Activated gamma-delta T cell treated with anti-CD3 and anti-CD28 coated beads, Interleukin-2, amount 50 U/mL, for 16 hours (primary cell): ENCODE data around the gene ERBB4.

Source experiments
- DNase-seq: peaks from one replicate; pipeline ENCODE4 v3.0.0-alpha.2; 2020; ENCODE audit warnings: low read depth

The ERBB4 gene

GRCh38 chr2:211994806-211995205, 543.8 kb downstream of the ERBB4 start:
- no peak for DNase-seq

- no peak for DNase-seq
Observed at GRCh38 chr2:211990335-211990734, 548.3 kb downstream of the ERBB4 start.

GRCh38 chr2:211986313-211986712, 552.3 kb downstream of the ERBB4 start:
- no peak for DNase-seq

GRCh38 chr2:211985393-211985792, 553.2 kb downstream of the ERBB4 start:
- DNase-seq, result no peak

- no peak for DNase-seq
Observed at GRCh38 chr2:211982162-211982561, 556.4 kb downstream of the ERBB4 start.

- DNase-seq, result no peak
Observed at GRCh38 chr2:211981451-211981850, 557.2 kb downstream of the ERBB4 start.

- DNase-seq, result no peak
Observed at GRCh38 chr2:211976076-211976475, 562.5 kb downstream of the ERBB4 start.

GRCh38 chr2:211967234-211967633, 571.4 kb downstream of the ERBB4 start:
- no peak for DNase-seq

- DNase-seq, result no peak
Observed at GRCh38 chr2:211963969-211964368, 574.6 kb downstream of the ERBB4 start.

GRCh38 chr2:211957799-211958198, 580.8 kb downstream of the ERBB4 start:
- DNase-seq, result no peak

GRCh38 chr2:211955648-211956047, 583.0 kb downstream of the ERBB4 start:
- DNase-seq, result no peak

GRCh38 chr2:211948932-211949331, 589.7 kb downstream of the ERBB4 start:
- DNase-seq, result no peak

- no peak for DNase-seq
Observed at GRCh38 chr2:211946960-211947359, 591.6 kb downstream of the ERBB4 start.

GRCh38 chr2:211944572-211944971, 594.0 kb downstream of the ERBB4 start:
- DNase-seq, result no peak

- DNase-seq, result no peak
Observed at GRCh38 chr2:211942153-211942552, 596.4 kb downstream of the ERBB4 start.

GRCh38 chr2:211941216-211941747, 597.3 kb downstream of the ERBB4 start:
- DNase-seq, result no peak

- DNase-seq, result no peak
Observed at GRCh38 chr2:211939177-211939576, 599.4 kb downstream of the ERBB4 start.

- no peak for DNase-seq
Observed at GRCh38 chr2:211934811-211935210, 603.8 kb downstream of the ERBB4 start.

GRCh38 chr2:211931314-211931713, 607.3 kb downstream of the ERBB4 start:
- no peak for DNase-seq

- DNase-seq, result no peak
Observed at GRCh38 chr2:211930331-211930730, 608.3 kb downstream of the ERBB4 start.

GRCh38 chr2:211928201-211928600, 610.4 kb downstream of the ERBB4 start:
- no peak for DNase-seq

- no peak for DNase-seq
Observed at GRCh38 chr2:211923019-211923418, 615.6 kb downstream of the ERBB4 start.

- no peak for DNase-seq
Observed at GRCh38 chr2:211903961-211904360, 634.6 kb downstream of the ERBB4 start.

- DNase-seq, result no peak
Observed at GRCh38 chr2:211901226-211901846, 637.3 kb downstream of the ERBB4 start.
